HTERT RPE-1 (cell line): ENCODE results near the gene EVC.
"Not testable (repeated sequence)": the region's sequence is repeated elsewhere in the genome, so short reads cannot be mapped to it uniquely, and the experiment has no call there.

Experiments used
- in situ Hi-C: fragments of 300-500 bp; cut with MboI; formaldehyde crosslinking; loops from 4 replicates; pipeline ENCODE4 v1.14.3; 2020; ENCODE audit warnings: low sequenced_read_pairs

Gene EVC

GRCh38 chr4:5707778-5708448 lies 3.1 kb upstream of the EVC start:
- in situ Hi-C loops: no loop called here

- in situ Hi-C loops: no loop called here
These were observed 2.4 kb upstream of the EVC start, which contains the start of gene EVC2 for GRCh38 chr4:5708449-5709206. TSS of gene EVC2 (minus strand) at chr4:5708559. CDS start at chr4:5708513, 46 bp downstream.

GRCh38 chr4:5709207-5709575 lies 1.8 kb upstream of the EVC start:
- in situ Hi-C loops: no loop called here

- in situ Hi-C loops: no loop called here
These were observed 688 bp upstream of the EVC start for GRCh38 chr4:5710065-5710960.

GRCh38 chr4:5711479-5712184 lies 631 bp downstream of the EVC start:
- in situ Hi-C loops: no loop called here

GRCh38 chr4:5712517-5712916 lies 1.5 kb downstream of the EVC start:
- in situ Hi-C loops: no loop called here

GRCh38 chr4:5712931-5713330 lies 1.9 kb downstream of the EVC start:
- in situ Hi-C loops: no loop called here

- in situ Hi-C loops: no loop called here
These were observed 2.9 kb downstream of the EVC start for GRCh38 chr4:5713861-5714260.

GRCh38 chr4:5715357-5715756 lies 4.4 kb downstream of the EVC start:
- in situ Hi-C loops: no loop called here

- in situ Hi-C loops: no loop called here
These were observed 5.4 kb downstream of the EVC start for GRCh38 chr4:5716391-5716790.

GRCh38 chr4:5717449-5718158 lies 6.6 kb downstream of the EVC start:
- in situ Hi-C loops: no loop called here

- in situ Hi-C loops: no loop called here
These were observed 7.4 kb downstream of the EVC start for GRCh38 chr4:5718411-5718810.

- in situ Hi-C loops: no loop called here
These were observed 8.5 kb downstream of the EVC start for GRCh38 chr4:5719350-5720055.

- in situ Hi-C loops: no loop called here
These were observed 9.3 kb downstream of the EVC start for GRCh38 chr4:5720157-5720850.

GRCh38 chr4:5720980-5721379 lies 10.0 kb downstream of the EVC start:
- in situ Hi-C loops: no loop called here

GRCh38 chr4:5721923-5722322 lies 10.9 kb downstream of the EVC start:
- in situ Hi-C loops: no loop called here

GRCh38 chr4:5722328-5722727 lies 11.3 kb downstream of the EVC start:
- in situ Hi-C loops: no loop called here

- in situ Hi-C loops: no loop called here
These were observed 13.4 kb downstream of the EVC start for GRCh38 chr4:5724377-5724776.

- in situ Hi-C loops: not testable (repeated sequence)
These were observed 17.4 kb downstream of the EVC start for GRCh38 chr4:5728412-5728811.
